ENCODE results near the gene IFT74.
A peak's percentile ranks its signal among the peaks of the same experiment; 100 is the strongest.
"Not testable (repeated sequence)": the region's sequence is repeated elsewhere in the genome, so short reads cannot be mapped to it uniquely, and the experiment has no call there.

IFT74 gene

DNA sequence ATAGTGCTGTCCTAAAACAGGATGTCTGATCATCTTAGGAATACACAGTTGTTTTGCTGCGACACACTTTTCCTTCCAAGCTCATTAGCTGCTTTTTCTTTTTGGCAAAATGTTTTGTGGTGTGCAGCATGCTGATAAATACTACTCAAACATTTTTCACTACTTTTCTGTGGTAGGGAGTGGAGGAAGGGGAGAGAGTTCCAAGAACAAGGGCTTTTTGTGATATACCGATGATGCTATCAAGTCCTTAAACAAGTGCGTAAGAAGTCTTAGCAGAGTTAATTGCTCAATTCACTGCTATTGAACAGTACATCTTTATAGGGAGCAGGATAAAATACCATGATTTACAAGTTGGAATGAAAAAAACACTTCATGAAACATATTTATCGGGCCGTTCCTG is 129.2 kb downstream of the IFT74 start:
- no peak for DNase-seq

DNA sequence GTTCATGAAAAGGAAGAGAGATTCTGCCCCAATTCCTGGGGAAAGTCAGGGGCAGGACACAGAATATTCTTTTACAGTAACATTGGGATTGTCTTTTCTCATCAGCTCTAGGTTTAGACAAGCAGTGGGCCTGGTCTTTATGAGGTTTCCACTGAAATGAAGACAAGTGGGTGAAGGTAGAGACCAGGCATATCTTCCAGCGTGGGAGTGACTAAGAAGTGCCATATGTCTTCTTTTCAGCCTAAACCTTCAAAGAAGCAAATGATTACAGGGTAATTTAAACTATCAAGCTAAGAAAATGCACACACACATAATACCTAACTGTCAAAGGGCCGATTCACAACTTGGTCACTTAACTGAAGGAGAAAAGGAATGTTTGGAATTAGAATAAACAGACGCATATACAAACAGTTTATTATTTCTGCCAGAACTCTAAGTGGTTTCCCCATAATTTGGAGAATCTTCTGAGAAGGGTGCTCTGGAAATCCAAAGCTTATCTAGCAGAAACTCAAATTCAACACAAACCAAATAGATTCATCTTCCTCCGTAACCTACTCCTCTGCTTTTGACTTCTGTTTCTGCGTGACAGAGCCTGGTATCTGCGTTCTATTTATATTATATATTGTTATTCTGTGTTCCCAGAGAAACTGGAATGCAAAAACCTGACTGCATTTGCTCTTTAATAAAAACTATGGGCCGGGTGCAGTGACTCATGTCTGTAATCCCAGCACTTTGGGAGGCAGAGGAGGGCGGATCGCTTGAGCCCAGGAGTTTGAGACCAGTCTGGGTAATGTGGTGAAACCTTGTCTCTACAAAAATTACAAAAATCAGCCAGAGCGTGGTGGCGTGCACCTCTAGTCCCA is 130.8 kb downstream of the IFT74 start:
- DNase-seq, result peak; percentile 9

DNA sequence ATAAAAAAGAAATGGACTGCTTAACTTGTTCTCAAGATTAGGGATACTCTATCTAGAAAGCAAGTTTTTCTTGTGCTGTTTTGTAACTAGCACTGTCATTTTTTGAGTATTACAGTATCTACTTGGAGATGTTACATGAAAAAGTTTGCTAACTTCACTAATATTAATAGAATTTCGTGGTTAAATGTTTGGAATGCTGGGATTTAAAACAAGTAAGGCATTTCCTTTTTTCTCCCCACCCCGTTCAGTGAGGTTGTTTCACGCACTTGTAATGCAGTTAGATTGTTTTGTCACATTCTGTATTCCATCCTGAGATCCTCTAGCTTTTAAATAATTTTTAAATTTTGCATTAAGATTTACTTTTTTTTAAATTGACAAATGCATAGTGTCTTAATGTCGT is 132.8 kb downstream of the IFT74 start:
- no peak for DNase-seq

DNA sequence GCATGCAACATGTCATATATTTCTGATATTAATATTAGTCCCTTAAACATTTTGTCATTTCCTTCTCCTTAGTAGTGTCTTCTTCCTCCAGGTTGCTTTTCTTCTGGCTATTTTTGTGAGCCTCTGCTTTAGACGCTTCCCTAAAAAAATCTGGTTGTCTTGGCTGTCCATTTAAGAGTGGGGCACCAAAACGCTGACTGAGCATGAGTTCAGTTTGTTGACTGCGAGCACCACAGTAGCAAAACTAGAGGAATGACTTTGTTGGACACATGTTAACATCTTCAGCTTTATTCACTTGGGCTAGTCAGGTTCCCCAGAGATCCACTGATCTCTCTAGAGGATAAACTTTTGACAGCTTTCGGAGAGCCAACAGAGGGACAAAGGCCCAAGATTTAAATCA is 133.5 kb downstream of the IFT74 start:
- no peak for DNase-seq

DNA sequence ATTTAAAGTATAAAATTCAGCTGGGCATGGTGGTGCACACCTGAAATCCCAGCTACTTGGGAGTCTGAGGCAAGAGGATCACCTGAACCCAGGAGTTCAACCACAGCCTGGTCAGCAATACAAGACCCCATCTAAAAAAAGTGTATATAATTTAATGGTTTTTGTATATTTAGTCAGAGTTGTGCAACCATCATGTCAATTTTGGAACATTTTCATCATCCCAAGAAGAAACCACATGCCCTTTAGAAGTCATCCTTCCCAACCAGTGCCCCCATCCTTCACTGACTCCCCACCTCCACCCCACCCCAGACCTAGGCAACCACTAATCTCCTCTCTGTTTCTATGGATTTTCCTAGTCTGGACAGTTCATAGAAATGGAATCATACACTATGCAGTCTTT is 134.0 kb downstream of the IFT74 start:
- DNase-seq, result no peak

DNA sequence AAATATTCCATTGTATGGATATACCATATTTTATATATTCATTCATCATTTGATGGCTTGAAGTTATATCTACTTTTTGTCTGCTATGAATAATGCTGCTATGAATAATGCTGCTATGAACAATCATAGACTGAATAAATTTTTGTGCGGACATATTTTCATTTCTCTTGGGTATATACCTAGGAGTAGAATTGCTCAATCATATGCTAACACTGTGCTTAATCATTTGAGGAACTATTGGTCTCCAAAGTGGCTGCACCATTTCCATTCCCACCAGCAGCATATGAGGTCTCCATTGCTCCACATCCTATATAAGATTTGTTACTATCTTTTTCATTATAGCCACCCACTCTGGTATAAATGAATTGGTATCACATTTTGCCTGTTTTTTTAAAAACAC is 134.5 kb downstream of the IFT74 start:
- no peak for DNase-seq

DNA sequence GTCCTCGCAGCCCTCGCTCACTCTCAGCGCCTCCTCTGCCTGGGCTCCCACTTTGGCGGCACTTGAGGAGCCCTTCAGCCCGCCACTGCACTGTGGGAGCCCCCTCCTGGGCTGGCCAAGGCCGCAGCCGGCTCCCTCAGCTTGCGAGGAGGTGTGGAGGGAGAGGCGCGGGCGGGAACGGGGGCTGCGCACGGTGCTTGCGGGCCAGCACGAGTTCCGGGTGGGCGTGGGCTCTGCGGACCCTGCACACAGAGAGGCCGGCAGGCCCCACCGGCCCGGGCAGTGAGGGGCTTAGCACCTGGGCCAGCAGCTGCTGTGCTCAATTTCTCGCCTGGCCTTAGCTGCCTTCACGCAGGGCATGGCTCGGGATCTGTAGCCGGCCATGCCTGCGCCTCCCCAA is 136.3 kb downstream of the IFT74 start:
- DNase-seq, result not testable (repeated sequence)

DNA sequence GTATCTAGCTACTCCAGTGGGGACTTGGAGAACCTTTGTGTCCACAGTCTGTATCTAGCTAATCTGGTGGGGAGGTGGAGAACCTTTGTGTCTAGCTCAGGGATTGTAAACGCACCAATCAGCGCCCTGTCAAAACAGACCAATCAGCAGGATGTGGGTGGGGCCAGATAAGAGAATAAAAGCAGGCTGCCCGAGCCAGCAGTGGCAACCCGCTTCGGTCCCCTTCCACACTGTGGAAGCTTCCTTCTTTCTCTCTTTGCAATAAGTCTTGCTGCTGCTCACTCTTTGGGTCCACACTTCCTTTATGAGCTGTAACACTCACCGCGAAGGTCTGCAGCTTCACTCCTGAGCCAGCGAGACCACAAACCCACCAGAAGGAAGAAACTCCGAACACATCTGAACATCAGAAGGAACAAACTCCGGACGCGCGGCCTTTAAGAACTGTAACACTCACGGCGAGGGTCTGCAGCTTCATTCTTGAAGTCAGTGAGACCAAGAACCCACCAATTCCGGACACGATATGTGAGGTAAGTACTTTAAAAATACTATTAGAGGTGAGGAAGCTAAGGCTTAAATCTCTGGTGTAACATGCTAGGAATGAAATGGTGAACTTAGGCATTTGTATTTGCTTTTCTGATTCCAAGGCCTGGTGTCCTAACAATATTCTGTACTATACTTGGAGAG is 137.3 kb downstream of the IFT74 start:
- DNase-seq, result not testable (repeated sequence)

DNA sequence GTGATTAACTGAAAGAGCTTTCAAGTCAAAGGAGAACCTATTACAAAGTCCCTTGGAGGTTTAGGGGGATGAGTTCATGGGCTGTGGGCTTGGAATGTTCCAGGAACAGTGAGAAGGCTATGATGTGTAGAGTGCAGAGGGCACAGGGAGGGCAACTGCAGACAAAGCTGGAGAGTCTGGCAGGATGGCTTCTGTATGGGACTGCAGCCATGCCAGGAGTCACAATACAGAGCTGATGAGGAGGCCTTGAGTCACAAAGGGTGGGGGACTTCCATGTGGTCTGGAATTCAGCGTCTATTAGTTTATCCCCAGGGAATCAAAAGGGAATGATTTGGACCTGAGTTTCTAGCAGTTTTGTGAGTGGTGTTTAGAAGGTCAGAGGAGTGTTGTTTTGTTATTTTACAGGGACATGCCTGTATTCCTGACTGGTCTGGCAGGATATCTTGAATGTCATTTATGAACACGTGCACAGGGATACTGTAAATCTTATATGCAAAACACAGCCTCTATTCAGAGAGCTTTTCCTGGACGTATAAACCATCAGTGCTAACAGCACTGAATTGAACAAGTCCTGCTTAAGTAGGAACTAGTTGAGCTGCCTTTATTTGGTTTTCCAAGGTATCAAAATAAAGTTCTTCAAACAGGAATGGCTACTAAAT is 138.6 kb downstream of the IFT74 start:
- no peak for DNase-seq

DNA sequence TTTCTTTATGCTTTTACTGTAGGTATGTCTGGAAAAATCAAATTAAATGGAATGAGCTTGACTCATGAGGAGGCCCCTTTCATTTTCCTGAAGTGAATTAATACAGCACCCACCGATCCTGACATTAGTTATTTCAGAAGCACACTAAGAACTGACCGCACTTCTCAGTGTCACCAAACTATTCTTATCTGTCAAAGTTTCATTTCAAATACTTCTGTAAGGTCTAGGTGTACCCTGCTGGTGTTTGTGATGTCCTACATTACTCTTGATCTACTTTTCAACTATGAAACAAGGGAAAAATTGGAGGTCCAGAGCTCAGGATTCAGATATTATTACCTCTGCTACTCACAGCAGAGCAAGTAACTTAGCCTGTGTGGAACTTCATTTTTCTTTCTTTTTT is 151.0 kb downstream of the IFT74 start:
- DNase-seq, result no peak

DNA sequence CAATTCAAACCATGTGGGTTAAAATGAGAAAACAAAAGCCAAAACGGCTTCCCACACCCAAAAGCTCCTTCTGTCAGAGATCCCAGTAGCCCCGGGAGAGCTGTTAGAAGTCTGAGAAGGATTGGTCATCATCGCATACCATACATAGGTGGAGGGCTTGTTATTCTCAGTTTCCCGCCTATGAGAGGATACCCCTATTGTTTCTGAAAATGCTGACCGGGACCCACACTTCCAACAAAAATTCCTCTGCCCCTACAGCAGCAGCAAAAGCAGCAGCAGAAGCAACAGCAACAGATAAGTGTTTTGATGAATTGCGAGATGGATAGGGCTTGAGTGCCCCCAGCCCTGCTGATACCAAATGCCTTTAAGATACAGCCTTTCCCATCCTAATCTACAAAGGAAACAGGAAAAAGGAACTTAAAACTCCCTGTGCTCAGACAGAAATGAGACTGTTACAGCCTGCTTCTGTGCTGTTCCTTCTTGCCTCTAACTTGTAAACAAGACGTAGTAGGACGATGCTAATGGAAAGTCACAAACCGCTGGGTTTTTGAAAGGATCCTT is 152.8 kb downstream of the IFT74 start, which contains the start of gene TEK:
TSS of gene TEK (plus strand) at position 245 of the 561 bp plus-strand sequence. CDS start 366 bp downstream, outside the sequence.
- DNase-seq, result no peak

DNA sequence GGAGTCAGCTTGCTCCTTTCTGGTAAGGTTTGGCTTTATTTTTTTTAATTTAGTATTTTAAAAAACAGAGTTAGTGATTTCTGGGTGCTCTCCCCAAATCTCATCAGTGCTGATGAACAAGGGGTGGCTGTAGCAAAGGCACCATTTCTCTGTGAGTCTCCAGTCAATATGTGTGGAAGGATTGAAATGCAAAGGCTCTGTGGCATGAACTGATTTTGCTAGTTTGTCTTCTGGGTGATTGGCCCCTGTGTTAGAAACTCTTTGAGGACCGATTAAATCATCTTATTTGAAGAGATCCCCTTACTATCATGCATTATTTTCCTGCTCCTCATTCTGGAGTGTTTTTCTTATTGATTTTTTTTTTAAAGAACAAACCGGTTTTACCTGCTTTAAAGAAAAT is 153.4 kb downstream of the IFT74 start:
- DNase-seq, result no peak

DNA sequence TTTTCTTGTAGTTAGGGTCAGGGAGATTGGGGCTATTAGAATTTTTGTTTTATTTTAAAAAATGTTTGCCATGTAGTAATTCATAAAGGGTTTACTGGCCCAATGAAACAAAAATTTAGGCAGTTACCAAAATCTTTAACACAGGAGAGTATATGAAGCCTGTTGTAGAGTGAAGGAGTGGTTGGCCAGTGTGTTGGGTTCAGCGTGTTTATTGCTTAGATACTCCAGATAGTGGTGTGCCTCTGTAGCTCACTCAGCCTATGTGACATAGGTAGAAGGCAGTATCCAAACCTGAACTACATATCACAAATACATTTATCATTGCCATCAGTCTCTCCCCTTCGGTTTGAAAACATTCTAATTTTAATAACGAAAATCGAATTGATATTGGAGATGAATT is 154.0 kb downstream of the IFT74 start:
- DNase-seq, result no peak

DNA sequence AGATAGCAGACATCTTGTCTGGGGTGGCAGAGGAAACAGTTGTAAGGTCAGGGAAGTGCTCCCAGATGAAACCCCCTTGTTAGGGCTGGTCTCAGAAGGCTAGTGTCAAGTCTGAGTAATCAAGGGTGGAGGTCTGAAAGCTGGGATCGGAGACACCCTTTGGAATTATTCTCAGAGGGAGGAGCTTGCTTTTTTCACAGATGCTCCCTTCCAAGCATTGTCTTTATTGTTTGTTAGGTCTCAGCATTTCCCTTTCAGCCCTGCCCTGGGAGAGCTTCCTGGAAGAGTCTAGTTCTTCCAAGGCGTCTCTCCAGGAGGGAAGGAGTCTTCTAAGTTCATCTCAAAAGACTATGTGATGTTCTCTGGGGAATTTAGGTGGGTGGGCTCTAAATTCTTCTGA is 156.0 kb downstream of the IFT74 start:
- no peak for DNase-seq

All from NCI-H69 (cell line).